Suprapubic skin (tissue), 4 donors: ENCODE data around the gene ZC3H14. TPM values are rescaled to one million over a fixed set of nuclear protein-coding genes. Genes with fewer than 3 reads are reported as not detected.

Source experiments
- DNase-seq, 2 donors: peaks; one replicate each; pipeline ENCODE4 v3.0.0-alpha.2; 2019; ENCODE audit warnings: low spot score in 2 of 2
- H3K27ac ChIP-seq: fragments of 200-600 bp; sonication (generic); one replicate; pipeline ENCODE4 v1.5.1; 2019
- H3K27me3 ChIP-seq: fragments of 200-600 bp; sonication (generic); one replicate; pipeline ENCODE4 v1.5.1; 2019
- H3K36me3 ChIP-seq: fragments of 200-600 bp; sonication (generic); one replicate; pipeline ENCODE4 v1.5.1; 2019
- H3K4me1 ChIP-seq: fragments of 200-600 bp; sonication (generic); one replicate; pipeline ENCODE4 v1.5.1; 2019
- H3K4me3 ChIP-seq: fragments of 200-600 bp; sonication (generic); one replicate; pipeline ENCODE4 v1.5.1; 2019; ENCODE audit warnings: mild to moderate bottlenecking
- H3K9me3 ChIP-seq: fragments of 200-600 bp; sonication (generic); one replicate; pipeline ENCODE4 v1.5.1; 2019
- EP300 ChIP-seq: sonication (generic); formaldehyde crosslinking; IDR thresholded peaks from one replicate; pipeline ENCODE4 v1.6.1; 2017; ENCODE audit warnings: antibody characterized with exemption
- POLR2A ChIP-seq, 2 donors: fragments of 450-650 bp; IDR thresholded peaks; one replicate each; pipeline ENCODE4 v1.6.1; 2017; ENCODE audit warnings: antibody characterized with exemption in 2 of 2, mild to moderate bottlenecking in 2 of 2, moderate library complexity in 2 of 2
- POLR2AphosphoS5 ChIP-seq, 3 donors: sonication (generic); formaldehyde crosslinking; IDR thresholded peaks; one replicate each; pipeline ENCODE4 v1.6.1; 2017; ENCODE audit warnings: antibody characterized with exemption in 3 of 3
- WGBS: methylation state at CpG from one replicate; pipeline ENCODE4 v1.1.5; 2018; 5-methylcytosine and 5-hydroxymethylcytosine counted together
- total RNA-seq, 4 donors: library from RNA; depleted of rRNA; stranded (reverse); fragments of >200 nt; gene quantifications; one replicate each; pipeline ENCODE4 v1.1.0, GENCODE V29; 2016
- TF ChIP-seq, protein P1 (sequence below), 2 donors: fragments of 200-600 bp in 1 of 2; fragments of 450-650 bp in 1 of 2; sonication (generic) in 1 of 2; IDR thresholded peaks; one replicate each; pipeline ENCODE4 v1.5.1; 2016 to 2019; ENCODE audit warnings: antibody characterized with exemption in 2 of 2, mild to moderate bottlenecking in 1 of 2, moderate library complexity in 1 of 2

Gene ZC3H14, protein sequence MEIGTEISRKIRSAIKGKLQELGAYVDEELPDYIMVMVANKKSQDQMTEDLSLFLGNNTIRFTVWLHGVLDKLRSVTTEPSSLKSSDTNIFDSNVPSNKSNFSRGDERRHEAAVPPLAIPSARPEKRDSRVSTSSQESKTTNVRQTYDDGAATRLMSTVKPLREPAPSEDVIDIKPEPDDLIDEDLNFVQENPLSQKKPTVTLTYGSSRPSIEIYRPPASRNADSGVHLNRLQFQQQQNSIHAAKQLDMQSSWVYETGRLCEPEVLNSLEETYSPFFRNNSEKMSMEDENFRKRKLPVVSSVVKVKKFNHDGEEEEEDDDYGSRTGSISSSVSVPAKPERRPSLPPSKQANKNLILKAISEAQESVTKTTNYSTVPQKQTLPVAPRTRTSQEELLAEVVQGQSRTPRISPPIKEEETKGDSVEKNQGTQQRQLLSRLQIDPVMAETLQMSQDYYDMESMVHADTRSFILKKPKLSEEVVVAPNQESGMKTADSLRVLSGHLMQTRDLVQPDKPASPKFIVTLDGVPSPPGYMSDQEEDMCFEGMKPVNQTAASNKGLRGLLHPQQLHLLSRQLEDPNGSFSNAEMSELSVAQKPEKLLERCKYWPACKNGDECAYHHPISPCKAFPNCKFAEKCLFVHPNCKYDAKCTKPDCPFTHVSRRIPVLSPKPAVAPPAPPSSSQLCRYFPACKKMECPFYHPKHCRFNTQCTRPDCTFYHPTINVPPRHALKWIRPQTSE
- 10 to 100 TPM; 49.2 to 83.6 (median 59.9) TPM for total RNA-seq

DNA sequence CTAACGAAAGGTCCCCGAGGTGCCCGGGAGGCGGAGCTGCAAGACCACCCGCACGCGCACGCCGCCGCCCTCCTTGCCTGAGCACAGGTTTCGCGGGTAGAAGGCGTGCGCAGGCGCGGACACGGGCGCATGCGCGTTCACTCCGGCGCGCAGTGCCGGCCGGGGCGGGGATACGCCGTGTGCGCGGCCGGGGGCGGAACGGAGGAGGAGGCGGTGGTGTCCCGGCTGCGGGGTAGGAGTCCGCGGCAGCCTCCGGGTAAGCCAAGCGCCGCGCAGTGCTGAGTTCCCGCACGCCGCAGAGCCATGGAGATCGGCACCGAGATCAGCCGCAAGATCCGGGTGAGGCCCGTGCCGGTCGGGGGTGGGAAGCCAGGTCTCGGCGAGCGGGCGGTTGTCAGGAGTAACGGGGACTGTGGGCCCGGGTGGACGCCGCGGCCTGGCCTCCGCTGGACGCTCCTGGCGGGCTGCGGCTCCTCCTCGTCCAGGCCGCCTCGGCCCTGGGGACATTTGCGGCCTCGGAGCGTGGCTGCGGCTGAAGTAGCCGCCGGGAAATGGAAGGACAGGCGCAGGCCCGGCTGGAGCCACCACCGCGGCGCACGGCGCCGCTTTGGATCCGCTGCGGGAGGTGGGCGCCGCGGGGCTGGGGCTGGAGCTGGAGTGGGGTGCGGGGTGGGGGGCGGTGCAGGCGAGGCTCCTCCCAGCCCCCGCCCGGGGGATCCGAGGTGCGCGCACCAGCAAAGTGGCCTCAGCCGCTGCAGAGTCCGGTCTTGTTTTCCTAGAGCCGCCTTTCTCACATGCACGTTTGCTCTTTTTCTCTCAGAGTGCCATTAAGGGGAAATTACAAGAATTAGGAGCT, at the start of gene ZC3H14:
TSS of gene ZC3H14 (plus strand) at position 207 of the 856 bp plus-strand sequence. CDS start at position 304, 97 bp downstream.
- Histone ChIP-seq H3K36me3 (peaks cover 5% of the 10 kb centered on the region), H3K4me3 (peak within 1 kb of the TSS; percentile 93), H3K9me3 (no peaks in the 10 kb centered on the region), H3K27ac (peak within 1 kb of the TSS; percentile 92), H3K27me3 (no peaks in the 10 kb centered on the region), H3K4me1 (peaks cover 27% of the 10 kb centered on the region)
- TF ChIP-seq POLR2A (IDR thresholded peaks at IDR 0.05) (peak; percentile 36 to 68), POLR2AphosphoS5 (IDR thresholded peaks at IDR 0.05) (peak in 1 of 3 donors; percentile 52), EP300 (no peak)
- TF ChIP-seq, protein P1, sequence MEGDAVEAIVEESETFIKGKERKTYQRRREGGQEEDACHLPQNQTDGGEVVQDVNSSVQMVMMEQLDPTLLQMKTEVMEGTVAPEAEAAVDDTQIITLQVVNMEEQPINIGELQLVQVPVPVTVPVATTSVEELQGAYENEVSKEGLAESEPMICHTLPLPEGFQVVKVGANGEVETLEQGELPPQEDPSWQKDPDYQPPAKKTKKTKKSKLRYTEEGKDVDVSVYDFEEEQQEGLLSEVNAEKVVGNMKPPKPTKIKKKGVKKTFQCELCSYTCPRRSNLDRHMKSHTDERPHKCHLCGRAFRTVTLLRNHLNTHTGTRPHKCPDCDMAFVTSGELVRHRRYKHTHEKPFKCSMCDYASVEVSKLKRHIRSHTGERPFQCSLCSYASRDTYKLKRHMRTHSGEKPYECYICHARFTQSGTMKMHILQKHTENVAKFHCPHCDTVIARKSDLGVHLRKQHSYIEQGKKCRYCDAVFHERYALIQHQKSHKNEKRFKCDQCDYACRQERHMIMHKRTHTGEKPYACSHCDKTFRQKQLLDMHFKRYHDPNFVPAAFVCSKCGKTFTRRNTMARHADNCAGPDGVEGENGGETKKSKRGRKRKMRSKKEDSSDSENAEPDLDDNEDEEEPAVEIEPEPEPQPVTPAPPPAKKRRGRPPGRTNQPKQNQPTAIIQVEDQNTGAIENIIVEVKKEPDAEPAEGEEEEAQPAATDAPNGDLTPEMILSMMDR (IDR thresholded peaks at IDR 0.05) = no peak
- under 1% methylated on average over 32 of the region's 99 CpGs for WGBS
- DNase-seq = peak; percentile 88 to 89

DNA sequence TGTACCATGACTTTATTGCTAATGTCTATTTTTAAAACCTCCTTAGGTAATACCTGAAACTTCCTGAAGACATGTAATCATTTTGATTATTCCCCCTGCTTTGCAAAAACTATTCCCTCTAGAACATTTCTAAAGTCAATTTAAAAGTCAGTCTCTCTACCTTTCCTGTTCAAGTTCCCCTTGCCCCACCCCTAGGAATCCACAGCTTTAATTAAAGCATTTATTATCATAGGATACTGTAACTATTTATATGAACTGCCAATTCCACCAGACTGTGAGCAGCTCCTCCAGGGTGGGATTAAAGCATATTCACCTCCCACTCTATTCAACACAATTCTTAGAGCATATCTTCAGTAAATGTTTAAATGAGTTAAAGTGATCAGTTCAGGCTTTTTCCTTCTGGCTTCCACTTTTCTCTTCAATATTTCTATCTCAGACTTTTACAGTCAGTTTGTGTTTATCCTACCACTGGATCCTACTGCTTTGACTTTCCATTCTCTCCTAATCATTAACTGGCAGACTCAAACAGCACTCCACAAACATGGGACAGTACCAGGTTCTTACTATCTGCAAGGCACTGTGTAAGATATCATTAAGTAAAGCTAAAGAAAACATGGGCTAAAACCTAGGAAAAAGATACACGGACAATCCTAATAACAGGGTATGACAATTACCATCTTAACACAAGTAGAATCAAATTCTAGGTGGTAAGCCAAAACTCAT, 47.2 kb upstream of the ZC3H14 start:
- Histone ChIP-seq H3K27ac (no peak overlapping the region), H3K4me1 (no peaks in the 10 kb centered on the region), H3K27me3 (no peaks in the 10 kb centered on the region), H3K36me3 (peaks cover 16% of the 10 kb centered on the region), H3K9me3 (no peaks in the 10 kb centered on the region), H3K4me3 (no peak overlapping the region)
- TF ChIP-seq EP300 = no peak
- TF ChIP-seq, protein P1 (IDR thresholded peaks at IDR 0.05) = no peak
- no peak for TF ChIP-seq POLR2A (IDR thresholded peaks at IDR 0.05)
- TF ChIP-seq POLR2AphosphoS5 (IDR thresholded peaks at IDR 0.05) = no peak
- 86% methylated on average over 1 of the region's 1 CpG for WGBS
- no peak for DNase-seq

DNA sequence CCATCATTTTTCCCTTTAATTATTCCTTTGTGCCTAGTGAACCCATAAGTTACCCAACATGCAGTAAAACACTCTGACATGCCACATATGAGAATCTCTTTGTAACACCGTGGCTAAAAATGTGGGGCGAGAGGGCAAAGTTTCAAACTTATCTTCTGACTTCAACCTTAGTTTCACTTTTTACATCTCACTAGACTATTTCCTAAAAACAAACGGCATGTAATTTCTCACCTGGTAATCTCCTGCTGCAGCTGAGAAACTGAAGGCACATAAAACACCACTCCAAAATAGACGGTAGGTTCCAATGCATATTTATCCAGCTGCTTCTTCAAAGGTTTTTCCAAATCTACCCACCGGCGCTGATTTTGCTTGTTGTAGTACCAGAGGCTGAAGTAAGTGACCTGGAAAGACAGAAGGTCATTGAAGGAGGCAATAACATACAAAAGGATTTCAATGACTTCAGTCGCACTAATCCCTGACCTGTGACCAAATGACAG, 45.9 kb upstream of the ZC3H14 start:
- WGBS = 70% methylated on average over 7 of the region's 7 CpGs
- no peak overlapping the region for H3K27ac ChIP-seq
- DNase-seq = no peak

More for the DNA sequence above, 45.9 kb upstream of the ZC3H14 start:
- TF ChIP-seq, protein P1 (IDR thresholded peaks at IDR 0.05) = no peak
- no peak for TF ChIP-seq POLR2AphosphoS5 (IDR thresholded peaks at IDR 0.05)
- no peak for TF ChIP-seq POLR2A (IDR thresholded peaks at IDR 0.05)
- TF ChIP-seq EP300 = no peak
- H3K36me3 ChIP-seq = peaks cover 16% of the 10 kb centered on the region
- H3K9me3 ChIP-seq = no peaks in the 10 kb centered on the region
- H3K27me3 ChIP-seq = no peaks in the 10 kb centered on the region
- no peaks in the 10 kb centered on the region for H3K4me1 ChIP-seq
- no peak overlapping the region for H3K4me3 ChIP-seq
